Stimulated activated naive CD4-positive, alpha-beta T cell (primary cell): ENCODE results near the gene AP1B1.
"Not testable (repeated sequence)": the region's sequence is repeated elsewhere in the genome, so short reads cannot be mapped to it uniquely, and the experiment has no call there.

ENCODE experiments used
- DNase-seq, 6 experiments: peaks; one replicate each; lab custom pipeline; 2025; lab: John Stamatoyannopoulos, UW

Gene AP1B1

DNA sequence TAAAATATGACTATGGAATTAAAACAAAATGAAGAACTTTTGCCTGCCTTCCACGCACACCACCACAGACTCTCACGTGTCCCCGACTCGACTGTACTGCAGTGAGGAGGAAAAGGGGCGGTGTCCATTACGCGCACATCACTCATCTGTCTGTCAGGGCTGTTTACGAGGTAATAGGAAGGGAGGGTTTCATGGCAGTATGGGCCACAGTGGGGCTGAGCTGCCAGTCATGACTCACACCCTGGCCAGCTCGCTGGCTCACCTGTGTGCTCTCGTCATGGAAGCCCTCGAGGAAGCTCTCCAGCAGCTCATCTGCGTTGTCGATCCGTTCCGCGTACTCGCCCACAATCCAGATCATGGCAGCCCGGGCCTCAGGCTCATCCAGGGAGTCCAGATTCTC is 39.4 kb downstream of the AP1B1 start:
- no peak for DNase-seq

DNA sequence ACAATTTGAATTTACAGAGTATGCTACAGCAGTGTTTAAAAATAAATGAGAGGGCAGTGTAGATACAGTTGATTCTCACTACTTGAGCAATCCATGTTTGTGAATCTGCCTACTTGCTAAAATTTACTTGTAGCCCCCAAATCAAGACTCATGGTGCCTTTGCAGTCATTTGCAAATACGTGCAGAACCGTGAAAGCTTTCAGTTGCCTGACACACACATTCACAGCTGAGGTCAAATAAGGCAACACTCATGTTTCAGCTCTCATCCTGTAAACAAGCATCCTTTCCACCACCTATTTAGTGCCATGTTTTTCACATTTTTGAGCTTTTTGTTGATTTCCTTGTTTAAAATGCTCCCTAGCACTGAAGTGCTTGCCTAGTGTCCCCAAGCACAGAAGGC is 40.3 kb downstream of the AP1B1 start:
- DNase-seq = no peak

DNA sequence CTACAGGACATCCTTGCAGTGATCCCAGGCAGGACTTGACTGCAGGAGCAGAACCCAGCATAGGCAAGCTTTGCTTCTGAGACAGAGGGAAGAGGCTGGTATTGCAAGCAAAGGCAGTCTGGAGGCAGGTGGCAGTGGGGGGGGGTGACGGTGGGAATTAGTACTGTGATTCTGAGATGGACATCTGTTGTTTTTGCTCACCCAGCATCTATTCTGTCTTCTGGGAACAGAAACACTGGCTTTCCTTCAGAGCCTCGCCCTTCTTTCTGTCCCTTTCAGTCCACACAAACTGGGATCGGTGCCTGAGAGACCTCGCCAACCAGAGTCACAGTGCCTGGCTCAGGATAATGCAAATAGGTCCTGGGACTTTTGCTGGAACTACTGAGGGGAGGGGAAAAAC is 41.7 kb downstream of the AP1B1 start:
- no peak for DNase-seq

DNA sequence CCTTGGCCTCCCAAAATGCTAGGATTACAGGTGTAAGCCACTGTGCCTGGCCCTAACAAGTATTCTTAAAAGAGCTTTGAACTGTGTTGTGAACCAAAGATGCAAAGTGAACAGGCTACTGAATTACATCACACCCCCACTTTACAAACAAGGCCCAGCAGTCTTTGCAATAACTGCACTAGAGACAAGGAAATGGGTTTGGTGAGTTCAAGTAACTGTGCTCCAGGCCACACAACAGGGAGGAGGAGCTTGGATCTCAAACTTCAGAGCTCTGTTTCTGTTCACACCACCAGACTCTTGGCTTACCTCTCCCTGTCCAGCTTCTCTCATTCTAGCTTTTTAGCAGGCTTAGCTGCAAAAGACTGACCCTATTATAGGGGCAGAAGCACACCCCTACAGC is 42.4 kb downstream of the AP1B1 start:
- no peak for DNase-seq

DNA sequence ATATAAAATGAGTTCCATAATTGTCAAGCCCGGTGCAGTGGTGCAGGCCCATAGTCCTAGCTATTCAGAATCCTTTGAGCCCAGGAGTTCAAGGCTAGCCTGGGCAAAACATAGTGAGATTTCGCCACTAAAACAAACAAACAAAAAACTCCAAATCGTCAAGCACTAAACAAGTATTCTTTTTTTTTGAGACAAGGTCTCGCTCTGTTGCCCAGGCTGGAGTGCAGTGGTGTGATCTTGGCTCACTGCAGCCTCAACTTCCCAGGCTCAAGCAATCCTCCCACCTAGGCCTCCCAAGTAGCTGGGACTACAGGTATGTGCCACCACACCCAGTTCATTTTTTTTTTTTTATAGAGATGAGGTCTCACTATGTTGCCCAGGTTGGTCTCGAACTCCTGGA is 43.5 kb downstream of the AP1B1 start:
- not testable (repeated sequence) for DNase-seq

DNA sequence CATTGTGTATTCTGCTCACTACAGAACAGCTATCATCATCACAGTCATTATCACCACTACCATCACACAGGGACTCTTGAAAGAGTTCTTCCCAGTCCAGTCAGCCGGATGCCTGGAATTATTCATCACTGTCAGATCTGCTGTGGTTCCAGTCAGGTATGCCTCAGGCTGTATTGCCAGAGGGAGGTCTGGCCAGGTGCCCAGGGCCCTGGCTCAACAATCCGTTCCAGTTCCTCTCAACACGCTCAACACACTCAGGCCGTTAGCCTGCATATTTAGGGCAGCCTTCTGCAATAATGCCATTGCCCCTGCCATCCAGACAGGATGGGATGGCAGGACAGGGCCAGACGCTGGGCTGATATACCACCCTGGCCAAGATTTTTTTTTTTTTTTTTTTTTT is 44.2 kb downstream of the AP1B1 start:
- DNase-seq = no peak

DNA sequence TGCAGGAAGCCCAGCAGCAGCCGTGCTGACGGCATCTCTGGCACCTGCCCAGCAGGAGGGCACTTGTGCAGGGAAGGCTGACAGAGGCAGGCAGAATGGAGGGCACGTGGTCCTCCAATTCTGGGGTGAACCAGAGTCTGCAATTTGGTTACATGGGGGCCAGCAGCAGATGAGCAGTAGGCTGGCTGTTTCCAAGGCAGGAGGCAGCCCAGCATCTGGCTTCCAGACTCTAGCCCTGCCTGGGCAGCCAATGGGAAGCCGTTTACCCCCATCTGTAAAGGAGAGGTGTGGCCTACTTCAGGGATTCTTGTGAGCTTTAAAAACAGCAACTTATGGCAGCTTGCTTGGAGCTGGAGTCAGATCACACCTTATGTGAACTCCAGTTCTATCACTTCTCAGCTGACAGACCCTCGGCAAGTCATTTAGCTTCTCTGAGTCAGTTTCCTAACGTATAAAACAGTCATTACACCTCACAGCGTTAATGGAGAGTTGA is 45.0 kb downstream of the AP1B1 start:
- DNase-seq = no peak

DNA sequence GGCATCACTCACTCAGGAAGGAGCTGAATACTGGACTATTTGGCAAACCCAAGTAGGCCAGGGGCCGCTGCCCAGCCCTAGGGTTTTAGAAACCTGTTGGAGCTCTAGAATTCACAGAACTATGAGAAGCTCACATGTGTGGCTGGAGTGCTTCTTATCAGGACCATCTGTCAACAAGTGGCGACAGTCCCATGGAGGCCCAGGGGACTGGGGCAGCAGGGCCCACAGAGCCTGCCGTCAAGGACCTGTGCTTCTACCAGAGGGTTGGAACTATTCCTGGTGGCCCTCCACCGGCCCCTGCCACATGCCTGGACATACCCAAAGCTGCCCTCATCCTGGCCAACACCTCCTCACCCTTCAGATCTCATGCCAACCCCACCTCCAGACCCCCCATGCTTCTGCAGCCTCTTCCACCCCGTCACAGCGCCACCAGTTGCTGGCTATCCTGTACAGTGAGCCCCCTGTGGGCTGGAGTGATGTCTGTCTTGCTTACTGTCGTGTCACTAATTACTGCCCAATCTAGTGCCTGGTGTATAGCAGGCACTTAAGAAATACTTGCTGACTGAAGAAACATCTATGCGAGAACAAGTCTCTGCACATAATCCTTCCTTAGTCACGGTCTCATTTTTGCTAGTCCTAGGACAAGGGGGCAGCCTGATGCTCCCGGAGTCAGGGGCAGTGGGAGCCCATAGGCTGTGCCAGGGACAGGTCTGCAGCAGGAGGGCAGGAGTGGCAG is 45.6 kb downstream of the AP1B1 start:
- DNase-seq = no peak

DNA sequence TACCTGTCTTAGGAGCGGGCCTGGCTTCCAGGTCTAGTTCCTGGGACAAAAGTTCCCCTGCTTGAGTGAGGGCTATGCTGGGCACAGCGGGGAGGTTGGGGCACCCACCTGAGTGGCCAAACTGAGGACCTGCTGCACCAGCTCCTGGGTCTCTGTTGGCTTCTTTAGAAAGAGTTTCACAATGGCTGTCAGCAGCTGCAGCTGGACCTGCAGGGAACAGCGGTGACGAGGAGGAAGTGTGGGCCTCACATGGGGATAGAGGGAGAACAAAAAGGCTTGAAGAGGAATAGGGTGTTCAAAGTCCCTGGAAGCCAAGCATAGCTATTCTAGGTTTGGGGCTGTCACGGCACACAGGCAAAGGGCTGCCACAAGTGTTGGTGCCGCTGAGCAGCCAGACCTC is 46.2 kb downstream of the AP1B1 start:
- DNase-seq = no peak

DNA sequence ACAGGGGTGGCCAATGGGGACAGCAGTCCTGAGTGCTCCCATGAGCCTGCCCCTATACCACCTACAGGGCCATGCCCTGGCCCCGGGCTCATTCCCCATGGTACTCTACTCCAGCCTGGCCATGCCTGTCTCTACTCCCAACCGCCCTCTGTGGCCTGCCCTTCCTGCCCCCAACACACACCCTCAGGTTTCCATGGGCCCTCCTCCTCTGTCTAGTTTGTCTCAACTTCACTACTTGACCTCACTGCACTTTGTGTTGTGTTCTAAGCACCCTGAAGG is 46.6 kb downstream of the AP1B1 start:
- no peak for DNase-seq

DNA sequence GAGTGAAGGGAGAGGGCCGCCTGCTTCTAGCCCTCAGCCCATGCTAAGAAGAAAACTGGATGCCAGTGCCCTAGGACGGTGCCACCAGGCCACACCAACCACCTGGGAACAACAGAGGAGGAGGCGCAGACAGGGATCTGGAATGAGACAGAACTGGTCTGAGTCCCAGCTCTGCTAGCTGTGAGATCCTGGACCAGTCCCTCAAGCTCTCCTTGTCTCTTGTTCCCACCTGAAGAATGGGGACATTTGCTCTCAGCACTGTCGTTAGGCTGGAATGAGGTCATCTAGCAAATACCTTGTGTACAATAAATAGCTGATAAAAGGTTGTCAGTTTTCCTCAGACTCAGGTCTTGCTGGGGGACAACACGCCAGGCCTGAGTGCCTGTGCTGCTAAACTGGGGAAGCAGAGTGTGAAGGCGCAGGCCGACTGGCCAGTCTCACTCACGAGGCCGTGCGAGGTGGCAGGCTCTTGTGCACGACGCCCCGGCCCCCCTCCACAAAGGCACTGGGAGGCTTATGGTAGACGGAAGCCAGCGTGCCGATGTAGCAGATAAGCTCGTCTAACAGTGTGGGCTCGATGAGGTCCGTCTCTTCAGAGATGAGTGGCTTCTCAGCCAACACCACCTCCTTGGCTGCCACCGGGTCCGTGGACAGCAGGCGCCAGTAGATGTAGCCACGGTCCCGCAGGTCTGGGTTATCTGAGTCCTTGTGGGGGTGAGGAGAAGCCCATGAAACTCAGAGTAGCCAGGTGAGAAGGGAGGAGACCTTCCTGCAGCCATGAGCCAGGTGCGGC is 47.1 kb downstream of the AP1B1 start:
- no peak for DNase-seq

DNA sequence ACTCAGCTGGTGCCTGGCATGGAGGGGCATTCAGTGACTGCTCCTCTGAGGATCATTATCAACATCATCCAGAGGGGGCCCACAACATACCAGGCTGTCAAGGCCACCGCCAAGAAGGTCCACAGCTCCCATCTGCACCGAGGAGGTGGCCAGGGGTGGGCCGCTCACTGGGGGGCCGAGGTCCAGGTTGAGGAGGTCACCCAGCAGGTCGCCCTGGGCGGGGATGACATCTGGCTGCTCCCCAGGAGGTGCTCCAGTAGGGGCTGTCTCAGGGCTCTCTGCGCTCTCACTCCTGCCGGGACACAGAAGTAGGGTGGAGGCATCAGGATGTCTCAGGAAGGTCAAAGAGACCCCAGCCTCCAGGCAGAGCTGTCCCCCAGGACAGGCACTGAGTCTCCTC is 47.8 kb downstream of the AP1B1 start:
- no peak for DNase-seq

DNA sequence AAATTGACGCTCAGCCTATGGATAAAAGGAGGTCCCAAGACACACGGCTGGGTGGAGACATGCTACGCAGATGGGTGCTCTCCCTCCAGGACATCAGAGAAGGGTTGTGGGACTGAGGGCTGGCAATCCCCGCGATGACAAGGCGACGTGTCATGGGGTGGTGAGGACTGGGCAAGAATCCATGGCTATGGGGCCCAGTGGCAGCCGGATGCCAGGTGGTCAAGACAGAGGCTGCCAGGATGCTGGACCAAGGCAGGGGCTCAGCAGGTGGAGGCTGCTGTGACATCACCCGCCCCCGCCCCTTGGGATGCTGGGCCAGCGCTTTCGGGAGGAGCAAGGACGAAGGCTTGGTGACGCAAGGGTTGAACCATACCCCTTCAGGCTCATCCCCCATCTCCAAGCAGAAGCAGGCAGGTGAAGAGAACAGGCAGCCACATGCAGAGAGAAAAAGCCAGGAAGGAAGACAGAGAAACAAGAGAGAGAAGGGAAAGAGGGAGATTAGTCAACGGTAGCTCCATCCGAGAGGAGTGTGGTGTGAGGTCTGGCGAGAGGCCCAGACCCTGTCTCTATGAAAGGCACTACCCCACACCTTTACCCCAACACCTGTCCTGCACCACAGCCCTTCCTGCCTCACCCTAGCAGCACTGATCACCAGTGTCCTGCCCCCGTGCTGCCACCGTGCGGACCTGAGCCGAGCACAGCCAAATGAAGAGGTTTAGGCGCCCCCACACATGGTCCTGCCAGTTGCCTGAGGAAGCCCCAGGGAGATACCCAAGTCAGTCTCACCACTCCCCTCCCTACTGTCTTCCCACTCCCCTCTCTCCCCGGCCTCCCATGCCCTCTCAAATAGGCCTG is 48.8 kb downstream of the AP1B1 start:
- DNase-seq = no peak

DNA sequence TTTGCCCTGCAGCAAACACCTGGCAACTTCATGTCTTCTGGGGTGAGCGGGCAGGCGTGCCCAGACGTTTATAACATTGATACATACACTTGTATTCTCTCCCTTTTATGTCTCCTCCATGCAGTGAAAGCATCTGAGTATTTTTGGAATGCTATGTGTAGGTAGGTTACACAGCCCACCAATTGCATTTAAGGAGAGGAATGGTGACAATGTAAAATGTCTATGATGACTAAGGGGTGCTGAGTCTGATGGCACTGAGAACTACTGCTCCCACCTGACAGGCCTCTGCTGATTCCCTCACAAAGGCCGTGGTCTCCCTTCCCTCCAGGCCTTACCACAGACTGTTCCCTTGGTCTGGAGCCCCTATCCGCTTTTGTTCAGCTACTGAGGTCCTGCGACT is 50.0 kb downstream of the AP1B1 start:
- no peak for DNase-seq

DNA sequence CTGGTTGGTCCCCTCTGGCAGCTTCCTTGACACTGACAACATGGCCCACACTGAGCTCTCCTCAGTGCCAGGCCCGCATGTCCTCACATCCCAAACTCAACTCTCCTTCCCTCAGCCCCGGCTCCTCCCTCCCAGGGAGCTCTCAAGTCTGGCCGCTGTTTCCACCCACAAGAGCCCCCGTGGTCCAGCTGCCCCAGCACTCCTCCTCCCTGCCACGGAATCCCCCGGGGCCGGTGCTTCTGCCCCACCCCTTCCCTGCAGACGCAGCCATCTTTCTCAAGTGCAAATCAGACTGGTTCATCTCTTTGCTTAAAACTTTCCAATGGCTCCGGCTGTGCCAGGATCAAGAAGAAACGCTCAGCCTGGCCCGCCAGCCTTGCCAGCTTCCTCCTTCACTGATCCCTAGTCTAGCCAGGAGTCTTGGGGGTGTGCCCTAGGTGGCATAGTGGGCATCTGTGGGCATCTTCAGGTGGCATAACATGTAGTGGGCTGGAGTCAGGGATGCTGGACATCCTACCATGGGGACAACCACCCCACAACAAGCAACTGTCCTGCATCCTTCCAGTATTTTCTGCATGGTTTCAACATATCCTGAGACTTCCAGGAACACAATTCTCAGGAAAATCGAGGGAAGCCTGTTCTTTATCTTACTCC is 50.6 kb downstream of the AP1B1 start:
- no peak for DNase-seq

DNA sequence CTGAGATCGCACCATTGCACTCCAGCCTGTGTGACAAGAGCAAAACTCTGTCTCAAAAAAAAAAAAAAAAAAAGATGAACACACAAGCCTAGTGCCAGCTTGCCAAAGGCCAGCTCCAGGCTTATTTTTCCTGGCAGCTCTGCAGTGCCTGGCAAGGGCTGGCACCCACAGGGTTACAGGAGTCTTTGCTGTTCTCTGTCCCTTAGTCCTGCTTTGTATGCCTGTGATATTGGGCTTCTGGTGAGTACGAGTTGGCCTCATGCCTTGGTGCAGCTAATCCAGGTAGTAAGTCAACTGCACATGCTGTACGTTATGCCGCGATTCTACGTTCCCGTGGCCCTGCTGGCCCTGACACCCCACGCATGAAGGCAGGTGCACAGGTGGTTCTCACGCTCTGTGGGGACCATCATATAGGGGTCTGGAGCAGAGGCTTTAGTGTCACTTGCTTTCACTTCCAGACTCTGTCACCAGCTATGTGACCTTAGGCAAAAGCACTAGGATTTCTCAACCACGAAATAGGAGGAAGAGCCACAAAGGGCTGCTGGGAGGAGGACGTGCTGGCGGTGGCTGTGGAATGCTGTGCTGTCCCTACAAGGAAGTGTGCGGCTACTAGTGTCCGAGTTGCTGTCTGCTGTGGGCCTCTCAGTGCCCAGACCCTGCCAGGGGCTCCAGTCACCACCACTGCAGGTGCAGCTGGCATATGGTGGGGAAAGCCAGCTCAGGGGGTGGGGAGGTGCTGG is 51.4 kb downstream of the AP1B1 start:
- DNase-seq = no peak

DNA sequence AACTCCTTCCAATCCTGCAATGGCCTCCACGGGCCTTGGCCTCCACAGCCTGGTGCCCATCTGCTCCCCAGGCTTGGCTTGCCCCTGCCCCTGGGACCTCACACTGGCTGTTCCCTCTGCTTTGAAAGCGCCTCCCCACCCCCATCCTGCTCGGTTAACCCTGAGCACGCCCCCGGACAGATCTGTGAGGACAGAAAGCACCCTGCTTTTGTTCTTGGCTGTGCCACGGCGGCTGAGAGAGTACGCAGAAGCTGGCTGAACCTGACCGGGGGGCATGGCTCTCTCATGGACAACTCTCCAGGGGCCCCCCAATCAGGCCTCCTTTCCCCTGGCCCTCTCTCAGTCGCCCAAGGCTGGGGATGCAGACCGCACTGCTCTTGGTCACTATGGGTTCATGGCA is 52.7 kb downstream of the AP1B1 start:
- no peak for DNase-seq

DNA sequence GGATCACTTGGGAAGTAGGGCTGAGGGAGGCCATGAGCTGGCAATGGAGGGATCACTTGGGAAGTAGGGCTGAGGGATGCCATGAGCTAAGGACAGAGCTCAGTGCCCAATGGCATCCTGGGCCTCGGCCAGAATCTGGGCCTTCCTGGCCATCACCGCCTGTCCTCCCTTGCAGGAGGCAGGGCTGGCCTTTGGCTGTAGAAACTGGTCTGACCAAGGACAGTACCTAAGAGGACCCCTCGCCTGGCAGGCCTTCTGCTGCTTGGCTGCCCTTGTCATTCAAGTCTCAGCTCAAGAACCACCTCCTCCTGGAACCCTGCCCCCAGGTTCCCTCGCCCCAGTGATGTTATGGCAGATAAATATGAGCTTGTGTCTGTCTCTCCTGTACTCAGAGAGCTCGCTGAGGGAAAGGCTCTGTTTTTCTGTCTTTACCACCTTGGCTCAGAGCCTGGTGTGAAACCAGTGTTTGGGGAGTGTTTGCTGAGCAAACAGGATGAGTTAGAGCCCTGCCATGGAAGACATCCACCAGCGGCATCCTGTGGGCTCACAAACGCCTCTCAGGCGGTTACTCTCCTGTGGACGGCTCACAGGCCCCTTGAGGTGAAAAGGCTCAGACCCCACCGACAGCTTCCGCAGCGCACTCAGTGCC is 53.5 kb downstream of the AP1B1 start:
- DNase-seq = no peak

DNA sequence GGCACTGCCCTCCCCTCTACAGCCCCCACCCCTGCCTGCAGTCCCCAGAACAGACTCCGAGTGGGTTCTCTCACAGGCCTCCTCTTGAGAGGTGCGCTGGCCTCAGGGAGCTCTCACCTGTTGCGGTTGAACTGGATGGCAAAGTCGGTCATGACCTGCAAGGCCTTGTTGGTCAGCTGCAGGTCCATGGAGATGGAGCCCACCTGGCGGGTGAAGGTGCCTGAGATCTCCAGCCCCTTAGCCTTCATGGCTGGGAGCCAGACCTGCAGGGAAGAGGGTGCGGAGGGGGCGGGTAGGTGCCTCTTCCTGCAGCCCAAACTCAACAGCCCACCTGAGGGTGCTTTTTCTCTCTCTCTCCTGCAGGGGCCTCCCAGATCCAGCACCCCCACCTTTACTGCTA is 54.2 kb downstream of the AP1B1 start:
- DNase-seq = no peak

DNA sequence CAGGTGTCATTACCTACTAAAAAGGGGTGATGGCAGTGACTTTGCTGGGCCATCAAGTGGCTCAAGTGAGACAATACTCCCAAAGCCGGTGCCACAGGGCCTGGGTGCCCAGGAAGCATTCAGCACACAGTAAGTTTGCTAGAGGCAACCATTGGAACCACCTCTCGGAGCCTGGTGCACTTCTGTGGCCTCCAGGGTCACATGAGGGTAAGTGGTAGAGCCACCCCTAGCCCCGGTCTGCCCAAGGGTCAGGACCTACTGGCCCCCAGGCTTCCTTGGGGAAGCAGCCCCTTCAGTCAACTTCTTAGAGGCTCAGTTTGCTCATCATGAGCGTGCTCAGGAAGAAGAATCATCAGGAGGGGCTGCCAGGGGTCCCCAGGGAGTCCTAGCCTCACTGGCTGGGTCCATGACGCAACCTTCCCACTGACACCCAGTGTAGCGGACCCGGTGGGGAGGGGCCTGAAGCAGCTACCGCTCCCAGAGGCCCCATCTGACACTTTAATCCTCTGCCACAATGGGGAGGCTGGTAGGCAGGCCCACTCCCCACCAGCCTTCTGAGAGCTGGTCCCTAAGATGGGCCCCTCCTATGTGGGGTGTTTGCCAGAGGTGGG is 55.4 kb downstream of the AP1B1 start:
- DNase-seq = no peak
